Measurements from ENCODE around the gene SOCS1. TPM values are rescaled to one million over a fixed set of nuclear protein-coding genes. Genes with fewer than 3 reads are reported as not detected.

The SOCS1 gene
- total and polyA plus RNA-seq, 2 of the 8 experiments (the other 6 are each of a cell fraction or from before 2014, with no cell fraction given): 21.0 to 48.9 TPM

DNA sequence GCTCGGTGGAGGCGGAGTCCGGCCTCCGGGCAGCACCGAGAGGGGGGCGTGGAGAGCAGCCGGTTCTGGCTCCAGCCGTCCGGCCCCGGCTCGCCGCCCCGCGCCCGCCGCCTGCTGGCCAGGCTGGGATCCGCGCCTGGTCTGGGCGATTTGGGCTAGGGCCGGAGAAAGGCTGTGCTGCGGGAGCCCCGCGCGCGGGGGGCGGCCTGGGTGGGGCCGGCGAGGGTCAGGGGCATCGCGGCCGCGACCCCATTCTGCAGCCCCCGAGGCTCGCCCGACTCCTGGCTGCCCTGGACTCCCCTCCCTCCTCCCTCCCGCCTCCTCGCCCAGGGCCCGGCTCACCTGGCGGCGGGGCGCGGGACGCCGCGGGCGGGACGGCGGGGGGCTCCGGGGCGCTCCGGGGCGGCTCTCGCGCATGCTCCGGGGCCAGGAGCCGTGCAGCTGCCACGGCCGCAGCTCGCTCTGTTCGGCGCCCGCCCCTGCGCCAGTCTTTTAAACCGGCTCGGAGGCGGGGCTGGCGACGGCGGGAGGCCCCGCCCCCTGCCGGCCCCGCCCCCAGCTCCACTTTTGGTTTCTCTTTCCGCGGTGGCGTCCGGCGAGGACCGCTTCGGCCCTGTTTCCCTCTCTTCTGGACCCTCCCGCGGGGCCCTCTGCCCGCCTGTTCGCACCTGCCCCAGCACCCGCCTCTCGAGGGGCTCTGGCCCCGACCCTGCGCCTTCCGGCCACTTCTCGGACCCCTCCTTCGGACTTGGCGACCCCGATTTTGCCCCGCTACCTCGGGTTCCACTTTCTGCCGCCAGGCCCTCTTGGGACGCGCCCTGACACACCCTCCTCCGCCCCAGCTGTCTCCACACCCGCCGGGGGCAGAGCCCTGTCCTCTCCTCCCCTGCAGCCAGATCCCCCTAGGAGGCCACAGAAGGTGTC, at the start of gene SOCS1 (continued):
- TF ChIP-seq CEBPB (IDR thresholded peaks at IDR 0.05; ENCODE audit: low read depth, low read length): no peak
- TF ChIP-seq RNF2 (IDR thresholded peaks at IDR 0.05; ENCODE audit: borderline replicate concordance, low read depth, low read length, missing control alignments, poor library complexity, severe bottlenecking): no peak
- no peak for TF ChIP-seq JUND (IDR thresholded peaks at IDR 0.05; ENCODE audit: low read length)
- TF ChIP-seq NANOG (IDR thresholded peaks at IDR 0.05; ENCODE audit: insufficient read depth, low read depth, low read length, poor library complexity, severe bottlenecking): no peak
- TF ChIP-seq ZNF274 (IDR thresholded peaks at IDR 0.05; ENCODE audit: borderline replicate concordance, extremely low read depth, low read length): no peak

Data from H1 (cell line).